Stimulated activated CD8-positive, alpha-beta memory T cell treated with anti-CD3 and anti-CD28 coated beads, Interleukin-7, amount 100 ng/mL, for 1 hour (primary cell): ENCODE results near the gene WDR43.

Experiments used
- DNase-seq, 2 donors: peaks; one replicate each; pipeline ENCODE4 v3.0.0-alpha.2; 2020; ENCODE audit warnings: low read depth in 2 of 2

WDR43 gene

DNA sequence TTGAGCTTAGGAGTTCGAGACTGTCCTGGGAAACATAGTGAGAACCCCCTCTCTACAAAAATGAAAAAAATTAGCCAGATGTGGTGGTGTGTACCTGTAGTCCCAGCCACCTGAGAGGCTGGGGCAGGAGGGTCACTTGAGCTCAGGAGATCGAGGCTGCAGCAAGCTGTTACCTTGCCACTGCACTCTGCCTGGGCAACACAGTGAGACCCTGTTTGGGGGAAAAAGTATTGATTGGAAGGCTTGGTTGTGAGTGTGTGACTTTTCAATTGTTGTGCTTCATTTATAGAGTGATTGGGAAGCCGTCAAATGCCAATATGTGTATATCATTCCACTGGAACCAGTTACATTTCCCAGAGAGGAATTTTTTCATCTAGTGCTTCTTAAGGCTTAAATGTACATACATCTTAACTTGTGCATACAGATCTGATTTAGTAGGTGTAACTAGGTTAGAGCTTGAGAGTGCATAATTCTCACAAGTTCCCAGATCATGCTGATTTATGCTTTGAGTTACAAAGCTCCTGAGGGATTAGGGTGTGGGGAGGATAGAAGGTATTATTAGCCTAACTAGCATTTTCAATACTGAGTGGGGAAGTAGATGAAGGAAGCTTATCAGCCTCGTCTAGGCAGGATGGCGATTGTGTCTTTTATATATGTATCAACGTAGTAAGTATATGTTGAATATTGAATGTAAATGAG is 15.3 kb downstream of the WDR43 start:
- DNase-seq, result no peak

DNA sequence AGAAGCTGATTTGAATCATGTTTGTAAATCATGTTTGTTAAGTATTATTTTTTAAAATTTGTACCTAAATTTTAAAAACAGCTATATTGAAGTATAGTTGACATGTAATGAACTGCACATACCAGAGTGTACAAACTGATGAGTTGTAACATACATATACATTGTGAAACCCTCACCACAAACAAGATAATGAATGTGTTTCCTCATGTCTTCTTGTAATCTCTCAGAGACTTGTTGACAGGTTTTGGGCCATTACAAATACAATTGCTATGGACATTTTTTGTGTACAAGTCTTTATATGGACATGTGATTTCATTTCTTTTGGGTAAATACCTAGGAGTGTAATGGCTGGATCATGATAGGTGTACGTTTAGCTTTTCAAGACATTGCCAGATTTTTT is 21.5 kb downstream of the WDR43 start:
- DNase-seq, result no peak

DNA sequence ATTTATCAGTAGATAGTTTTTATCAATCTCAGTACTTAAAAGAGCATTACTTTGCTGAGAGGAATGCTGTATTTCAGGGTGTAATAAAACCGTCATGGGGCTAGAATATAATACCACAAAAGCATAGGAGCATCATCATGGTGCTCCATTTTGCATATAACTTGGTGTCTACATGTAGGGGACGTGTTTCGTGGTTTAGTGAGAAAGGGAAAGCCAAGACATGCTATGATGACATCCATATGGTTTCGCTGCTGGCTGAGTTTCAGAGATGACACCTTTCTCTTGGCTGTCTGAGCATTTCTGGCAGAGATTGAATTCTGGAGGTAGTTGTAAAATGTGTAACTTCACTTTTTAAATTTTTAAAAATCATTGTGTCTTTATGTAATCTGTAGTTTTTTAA is 32.4 kb downstream of the WDR43 start:
- DNase-seq, result no peak

DNA sequence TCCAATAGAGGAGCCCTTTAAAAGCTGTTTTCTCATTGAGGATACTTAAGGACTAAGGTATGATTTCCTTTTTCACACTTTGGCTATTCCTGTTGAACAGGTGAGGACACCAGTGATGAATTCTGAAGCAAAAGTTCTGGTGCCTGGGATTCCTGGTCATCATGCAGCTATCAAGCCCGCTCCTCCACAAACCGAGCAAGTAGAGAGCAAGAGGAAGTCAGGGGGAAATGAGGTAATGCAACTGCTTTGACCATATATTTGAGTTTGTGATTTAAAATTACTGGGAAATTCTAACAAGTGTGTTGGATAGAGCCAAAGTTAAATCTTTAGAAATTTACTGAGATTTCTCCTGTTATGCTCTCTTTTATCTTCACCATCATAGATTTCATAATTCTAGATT is 33.0 kb downstream of the WDR43 start:
- no peak for DNase-seq

DNA sequence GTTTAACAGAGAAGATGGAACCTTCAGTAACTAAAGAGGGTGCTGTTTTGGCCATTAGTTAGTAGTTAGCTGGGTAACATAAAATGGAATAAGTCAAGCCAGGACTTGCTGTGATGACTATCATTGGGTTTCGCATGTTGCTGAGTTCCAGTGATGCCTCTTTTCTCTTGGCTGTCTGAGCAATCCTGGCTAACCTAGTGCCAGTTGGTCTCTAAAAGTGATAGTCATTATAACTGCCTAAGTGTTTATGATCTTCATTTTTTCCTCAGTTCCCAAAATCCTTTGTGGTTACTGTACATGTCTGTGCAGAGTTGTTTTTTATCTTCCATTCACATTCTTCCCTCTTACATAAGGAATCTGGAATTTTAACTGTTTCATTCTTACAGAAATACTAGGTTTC is 33.4 kb downstream of the WDR43 start:
- DNase-seq, result no peak

DNA sequence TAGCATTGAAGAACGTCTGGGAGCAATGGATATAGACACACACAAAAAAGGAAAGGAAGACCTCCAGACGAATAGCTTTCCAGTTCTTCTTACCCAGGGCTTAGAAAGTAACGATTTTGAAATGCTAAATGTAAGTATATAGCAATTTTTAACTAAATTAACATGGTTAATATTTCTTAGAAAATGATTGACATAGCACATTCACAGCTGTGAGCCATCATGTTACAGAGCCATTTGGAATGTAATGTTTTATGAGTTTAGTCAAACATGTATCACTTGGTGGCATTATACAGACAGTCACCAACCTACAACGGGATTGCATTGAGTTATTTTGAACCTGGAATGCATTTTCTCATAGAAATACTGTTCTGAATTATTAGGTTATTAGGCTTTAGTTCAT is 35.1 kb downstream of the WDR43 start:
- no peak for DNase-seq

DNA sequence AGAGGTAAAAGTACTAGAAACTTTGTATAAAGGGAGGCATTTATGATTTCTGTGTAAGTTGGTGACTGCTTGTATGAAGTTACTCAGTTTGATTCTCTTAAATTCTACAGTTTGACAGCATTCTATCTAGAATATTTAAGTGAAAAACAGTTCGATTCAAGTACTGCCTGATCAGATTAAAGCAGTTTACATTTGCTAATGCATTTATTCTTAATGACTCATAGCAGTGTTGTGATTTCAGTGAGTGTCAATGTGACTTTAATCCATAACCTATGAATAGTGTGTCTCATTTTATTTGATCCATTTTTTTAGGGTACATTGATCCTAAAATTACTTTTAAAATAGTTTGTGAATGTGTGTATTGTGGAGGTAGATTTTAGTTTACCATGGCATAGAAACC is 35.7 kb downstream of the WDR43 start:
- DNase-seq, result no peak

DNA sequence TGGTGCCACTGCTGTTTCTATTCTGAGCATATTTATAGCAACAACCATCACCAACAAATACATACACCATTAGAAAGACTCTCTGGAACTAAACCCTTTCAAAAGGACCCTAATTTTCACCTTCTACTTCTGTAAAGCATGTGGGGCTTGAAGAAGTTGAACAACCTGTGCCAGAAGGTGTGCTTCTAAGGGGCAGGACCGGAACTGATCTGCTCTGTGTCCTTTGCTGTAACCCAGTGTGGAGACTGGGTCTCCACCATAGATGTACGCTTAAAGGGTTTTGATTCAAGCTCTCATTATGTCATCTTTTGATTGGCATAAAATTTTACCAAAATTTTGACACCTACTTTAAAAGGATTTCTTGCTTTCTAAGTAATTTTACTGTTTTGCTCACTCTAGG is 40.3 kb downstream of the WDR43 start:
- no peak for DNase-seq

DNA sequence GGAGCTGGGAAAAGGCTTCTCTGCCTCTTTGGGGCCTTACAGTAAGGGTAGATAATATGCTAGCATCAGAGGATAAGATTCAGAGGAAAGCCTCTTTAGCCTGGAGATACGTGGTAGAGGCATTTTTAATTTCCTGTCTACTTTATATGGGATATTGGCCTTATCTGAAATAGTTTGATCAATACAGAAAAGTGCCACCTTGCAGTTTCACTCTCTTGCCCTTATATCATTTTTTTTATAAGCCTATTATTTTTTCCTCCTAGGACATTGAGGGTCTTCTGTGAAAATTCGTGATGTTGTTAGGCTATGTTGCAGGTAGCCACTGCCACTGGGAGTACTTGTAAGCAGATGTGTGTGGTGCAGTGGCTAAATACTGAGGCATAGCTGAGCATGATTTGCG is 46.5 kb downstream of the WDR43 start:
- no peak for DNase-seq

DNA sequence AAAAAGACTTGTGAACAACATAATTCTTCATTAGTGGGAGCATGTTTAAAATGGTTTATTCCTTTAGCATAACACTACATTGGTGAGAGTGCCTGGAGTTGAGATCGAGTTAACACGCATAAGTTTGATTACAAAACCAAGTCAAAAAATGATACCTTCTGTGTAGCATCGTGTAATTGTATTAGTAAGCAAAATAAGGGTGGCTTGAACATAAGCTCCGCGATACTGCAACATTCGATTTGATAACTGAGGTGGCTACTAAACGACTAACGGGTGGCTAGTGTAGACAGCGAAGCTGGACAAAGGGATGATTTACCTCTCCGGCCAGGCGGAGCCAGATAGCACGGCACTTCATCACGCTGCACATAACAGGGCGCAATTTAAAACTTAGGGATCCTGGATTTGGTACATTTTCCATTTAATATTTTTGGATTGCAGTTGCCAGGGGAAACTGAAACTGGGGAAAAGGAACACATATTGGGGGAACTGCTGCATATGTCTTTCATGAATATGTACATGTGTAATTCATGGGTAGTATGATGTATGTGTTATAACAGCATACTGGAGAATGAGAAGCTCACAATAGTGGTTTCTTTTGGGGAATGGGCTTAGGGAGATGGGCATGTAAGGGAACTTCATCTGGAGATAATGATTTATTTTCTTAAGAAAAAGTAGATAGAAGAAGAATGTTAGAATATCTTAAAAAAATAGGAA is 50.2 kb downstream of the WDR43 start:
- no peak for DNase-seq

DNA sequence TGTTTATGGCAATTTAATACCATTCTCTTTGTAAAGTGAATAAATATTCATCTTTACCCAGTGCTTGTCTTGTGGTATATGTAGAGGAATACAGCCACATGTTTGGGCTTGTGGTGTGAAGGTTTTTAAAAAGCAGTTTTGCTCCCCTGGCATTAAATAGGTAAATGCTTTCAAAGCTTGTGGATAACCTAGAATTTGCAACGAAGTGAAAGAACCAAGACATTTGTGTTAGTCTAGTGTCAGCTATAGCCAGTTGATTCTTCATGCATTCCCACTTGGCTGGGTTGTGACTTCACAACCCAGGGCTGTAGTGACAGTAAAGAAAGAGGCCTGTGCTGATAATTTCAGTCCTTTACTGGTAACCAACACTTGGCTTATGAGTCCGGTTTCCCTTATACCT is 53.7 kb downstream of the WDR43 start:
- DNase-seq, result no peak

DNA sequence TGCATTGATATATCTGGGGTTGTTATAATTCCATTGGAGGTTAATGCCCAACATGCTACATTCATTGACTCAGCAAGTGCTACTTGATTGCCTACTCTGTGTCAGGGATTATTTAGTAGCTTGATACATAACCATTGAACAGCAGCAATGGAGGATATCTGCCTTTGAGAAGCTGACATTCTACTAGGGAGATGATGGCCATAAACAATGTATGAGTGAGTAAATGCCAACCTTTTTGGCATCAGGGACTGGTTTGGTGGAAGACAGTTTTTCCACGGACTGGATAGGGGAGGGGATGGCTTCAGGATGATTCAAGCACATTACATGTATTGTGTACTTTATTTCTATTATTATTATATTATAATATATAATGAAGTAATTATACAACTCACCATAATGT is 54.7 kb downstream of the WDR43 start:
- DNase-seq, result no peak

DNA sequence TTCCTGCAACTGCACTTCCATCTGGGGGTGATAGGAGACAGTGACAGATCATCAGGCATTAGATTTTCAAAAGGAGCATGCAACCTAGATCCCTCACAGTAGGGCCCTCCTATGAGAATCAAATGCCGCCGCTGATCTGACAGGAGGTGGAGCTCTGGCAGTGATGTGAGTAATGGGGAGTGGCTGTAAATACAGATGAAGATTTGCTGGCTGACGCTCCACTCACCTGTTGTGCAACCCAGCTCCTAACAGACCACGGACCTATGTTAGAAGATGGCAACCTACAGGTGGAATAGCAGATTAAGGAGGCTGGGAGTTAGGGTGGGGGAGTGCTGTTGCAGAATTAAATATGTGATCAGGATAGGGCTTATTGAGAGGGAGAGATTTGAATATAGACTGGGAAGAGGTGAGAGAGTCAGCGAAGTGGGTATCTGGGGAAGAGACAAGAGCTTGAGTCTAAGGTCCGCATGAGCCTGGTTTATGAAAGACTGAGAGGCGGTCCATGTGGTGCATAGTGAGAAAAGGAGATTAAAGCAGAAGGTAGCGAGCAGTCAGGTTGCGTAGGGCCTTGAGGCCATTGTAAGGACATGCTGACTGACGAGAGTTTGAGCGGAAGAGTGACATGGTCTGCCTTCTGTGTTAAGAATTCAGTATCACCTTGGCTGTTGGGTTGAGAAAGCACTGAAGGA is 55.3 kb downstream of the WDR43 start:
- DNase-seq, result no peak

DNA sequence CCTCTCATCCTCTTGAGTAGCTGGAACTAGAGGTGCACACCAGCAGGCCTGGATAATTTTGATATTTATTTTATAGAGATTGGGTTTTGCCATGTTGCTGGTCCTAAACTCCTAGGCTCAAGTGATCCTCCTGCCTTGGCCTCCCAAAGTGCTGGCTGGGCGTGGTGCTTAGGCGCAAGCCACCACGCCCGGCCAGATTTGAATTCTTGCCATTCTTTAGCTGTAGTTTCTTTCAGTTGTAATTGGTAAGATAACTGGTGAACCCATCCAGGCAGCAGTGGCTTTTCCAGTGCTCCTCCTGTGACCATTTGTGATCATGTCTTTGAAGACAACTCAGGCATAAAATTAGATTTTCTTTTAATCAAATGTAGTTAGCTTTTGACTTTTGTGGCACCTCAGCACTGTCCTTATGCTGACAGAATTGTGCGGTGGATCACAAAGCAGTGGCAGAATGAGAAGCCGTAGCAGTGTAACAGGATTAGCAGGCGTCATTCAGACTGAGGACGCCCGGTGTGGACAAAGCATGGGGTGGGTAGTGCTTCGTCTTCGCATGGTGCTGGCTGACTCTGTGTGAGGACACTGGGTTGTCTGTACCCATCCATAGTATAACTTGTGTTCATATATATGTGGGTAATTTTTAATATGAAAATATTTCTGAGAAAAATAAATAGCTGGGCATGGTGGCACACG is 56.6 kb downstream of the WDR43 start:
- no peak for DNase-seq

DNA sequence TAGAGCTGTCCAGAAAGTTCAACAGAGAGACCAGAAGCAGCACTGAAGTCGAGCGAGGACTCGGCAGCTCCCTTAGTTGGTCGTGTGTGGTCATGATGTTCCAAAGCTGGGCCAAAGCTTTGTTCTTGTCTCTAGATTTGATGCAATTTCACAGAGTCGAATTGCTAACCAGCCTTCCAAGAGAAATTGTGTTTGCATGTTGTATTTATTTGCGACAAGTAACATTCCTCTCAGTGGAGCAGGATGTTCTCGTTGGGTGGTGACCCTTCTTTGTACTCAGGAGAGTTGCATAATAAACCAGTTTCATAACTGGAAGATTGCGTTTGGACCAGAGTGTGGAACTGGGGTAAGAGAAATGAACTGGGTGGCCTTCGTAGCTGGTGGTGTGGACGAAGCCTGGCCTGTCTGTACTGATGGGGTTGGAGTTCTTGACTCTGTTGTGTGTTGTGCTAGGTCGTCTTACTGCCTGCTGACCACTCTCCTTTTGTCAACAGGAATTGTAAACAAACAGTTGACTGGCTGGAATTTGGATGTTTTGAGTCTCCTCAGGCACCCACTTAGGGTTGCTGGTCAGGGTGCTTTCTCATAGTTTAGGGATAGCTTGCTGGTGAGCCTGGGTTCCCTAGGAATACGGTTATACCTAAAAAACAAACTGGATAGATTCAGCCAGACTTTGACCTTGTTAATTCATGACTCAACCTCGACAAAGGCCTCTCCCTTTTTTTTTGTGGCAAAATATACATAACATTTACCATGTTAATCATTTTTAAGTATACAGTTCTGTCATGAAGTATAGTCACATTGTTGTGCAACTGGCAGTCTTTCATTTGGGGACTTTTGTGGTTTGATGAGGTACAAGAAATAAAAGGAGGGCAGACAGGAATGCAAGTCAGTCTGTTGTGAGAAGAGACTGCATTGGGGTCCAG is 57.7 kb downstream of the WDR43 start:
- DNase-seq, result no peak

DNA sequence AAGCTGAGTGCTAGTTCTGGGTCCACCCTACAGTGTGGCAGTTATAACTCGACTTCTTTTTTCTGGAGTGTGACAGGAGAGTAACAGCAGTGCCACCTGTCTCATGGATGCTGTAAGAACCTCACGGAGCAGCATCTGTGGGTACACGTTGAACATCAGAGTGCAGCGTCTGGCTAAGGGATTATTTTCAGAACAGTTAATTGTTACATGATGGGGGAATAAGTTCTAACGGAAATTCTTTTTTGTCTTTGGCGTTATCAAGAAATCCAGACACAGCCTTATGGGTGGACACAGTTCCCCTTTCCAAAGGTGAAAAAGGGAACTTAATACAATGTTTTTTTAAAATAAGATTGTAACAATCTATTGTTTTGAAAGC is 58.4 kb downstream of the WDR43 start:
- no peak for DNase-seq

DNA sequence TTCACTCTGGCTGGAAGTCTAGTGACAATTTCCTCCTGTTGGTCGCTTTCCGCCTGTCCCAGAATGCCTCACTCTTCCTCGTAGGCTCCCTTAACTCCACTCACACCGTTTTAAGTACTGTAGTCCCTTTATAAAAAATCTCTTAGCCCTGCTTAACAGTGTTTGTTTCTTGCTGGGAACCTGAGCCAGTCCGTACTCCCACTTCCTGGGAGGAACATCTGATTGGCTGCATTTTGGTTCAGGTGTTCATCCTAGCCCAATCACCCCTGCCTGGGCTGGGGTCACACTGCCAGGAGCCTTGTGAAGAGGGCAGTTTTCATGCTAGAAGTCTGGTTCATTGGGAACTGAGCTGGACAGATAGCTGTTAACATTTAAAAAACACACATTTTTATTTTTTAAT is 61.0 kb downstream of the WDR43 start:
- no peak for DNase-seq

DNA sequence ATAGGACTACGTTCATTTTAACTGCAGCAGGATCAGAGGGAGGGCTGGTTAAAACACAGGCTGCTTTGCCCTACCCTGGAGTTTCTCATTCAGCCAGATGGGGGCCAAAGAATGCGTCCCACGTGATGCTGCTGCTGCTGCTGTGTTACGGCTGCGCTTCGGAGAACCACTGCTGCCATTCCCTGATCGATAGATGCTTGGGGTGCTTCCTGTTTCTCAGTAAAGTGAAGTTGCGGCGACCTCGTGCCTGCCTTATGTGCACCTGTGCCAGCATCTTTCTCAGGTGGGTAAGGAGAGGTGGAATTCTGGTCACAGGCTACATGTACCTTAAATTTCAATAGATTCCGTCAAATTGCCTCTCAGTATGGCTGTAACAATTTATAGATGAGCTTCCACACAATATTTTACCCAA is 62.0 kb downstream of the WDR43 start:
- DNase-seq, result no peak

DNA sequence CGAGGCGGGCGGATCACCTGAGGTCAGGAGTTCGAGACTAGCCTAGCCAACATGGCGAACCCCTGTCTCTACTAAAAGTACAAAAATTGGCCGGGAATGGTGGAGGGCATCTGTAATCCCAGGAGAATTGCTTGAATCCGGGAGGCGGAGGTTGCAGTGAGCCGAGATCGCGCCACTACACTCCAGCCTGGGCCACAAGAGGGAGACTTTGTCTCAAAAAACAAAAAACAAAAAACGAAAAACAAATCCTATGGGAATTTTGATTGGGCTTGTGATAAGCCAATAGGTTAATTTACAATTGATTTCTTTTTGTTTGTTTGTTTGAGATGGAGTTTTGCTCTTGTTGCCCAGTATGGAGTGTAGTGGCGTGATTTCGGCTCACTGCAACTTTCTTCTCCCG is 62.4 kb downstream of the WDR43 start:
- no peak for DNase-seq

DNA sequence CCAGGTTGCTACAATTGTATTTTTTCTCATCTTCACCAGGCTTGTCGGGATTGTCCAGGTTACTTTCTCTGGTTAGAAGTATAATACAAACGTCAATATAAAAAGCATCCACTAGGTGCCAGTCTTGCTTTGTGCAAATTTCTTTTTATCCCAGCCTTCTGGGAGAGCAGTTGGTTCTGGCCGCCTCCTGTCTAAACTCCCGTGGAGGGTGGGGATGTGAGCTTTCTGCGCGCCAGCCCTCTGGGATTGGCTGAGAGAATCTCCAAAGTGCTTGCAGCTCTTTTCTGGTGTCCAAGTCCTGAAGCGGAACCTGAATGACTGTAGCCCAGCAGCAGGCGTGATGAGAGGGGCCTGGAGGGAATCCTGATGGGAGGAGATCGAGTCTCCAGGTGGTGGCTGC is 64.2 kb downstream of the WDR43 start:
- no peak for DNase-seq

DNA sequence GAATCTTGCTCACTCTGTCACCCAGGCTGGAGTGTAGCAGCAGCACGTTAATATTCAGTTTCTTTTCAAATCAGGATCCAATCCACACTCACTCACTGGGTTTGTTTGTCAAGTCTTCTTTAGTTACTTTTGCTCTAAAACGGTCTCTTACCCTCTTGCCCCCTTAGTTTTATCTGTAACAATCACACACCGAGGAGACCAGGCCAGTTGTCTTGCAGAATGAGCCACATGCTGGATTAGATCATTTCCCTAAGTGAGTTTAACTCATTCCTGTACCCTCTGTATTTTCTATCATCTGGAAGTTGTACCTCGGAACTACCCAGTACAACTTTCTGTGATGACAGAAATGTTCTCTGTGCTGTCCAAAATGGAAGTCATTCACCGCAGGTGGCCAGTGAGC is 65.9 kb downstream of the WDR43 start:
- DNase-seq, result no peak

DNA sequence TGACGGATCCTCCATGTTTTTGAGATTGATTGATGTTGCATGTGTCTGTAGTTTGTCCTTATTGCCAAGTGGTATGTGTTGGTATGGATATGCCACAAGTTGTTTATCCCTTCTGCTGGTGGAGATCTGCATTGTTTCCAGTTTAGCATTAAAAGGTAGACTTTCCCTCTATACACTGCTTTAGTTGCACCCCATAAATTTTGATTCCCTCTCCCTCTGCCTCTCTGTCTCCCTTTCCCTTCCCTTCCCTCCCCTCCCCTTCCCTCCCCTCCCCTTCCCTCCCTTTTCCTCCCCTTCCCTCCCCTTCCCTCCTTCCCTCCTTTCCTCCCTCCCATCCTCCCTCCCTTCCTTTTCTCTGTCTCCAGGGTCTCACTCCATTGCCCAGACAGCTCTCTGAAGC is 68.0 kb downstream of the WDR43 start:
- no peak for DNase-seq
